Kidney (tissue), 22 donors: ENCODE measurements around the gene URGCP. TPM values are rescaled to one million over a fixed set of nuclear protein-coding genes. Genes with fewer than 3 reads are reported as not detected.

Source experiments
- DNase-seq, 5 donors: peaks; one replicate each; pipeline ENCODE4 v3.0.0-alpha.2; 2013 to 2020
- FAIRE-seq: peaks from 2 replicates; lab custom pipeline; 2012; peaks lifted over from hg19 to GRCh38; lab: Jason Lieb, UNC
- H3K27ac ChIP-seq, 2 donors: one replicate each; pipeline ENCODE4 v1.7.0; 2013; ENCODE audit warnings: low read depth in 2 of 2, low read length in 2 of 2, inconsistent platforms in 1 of 2
- H3K27me3 ChIP-seq: one replicate; pipeline ENCODE4 v1.7.1; 2013; ENCODE audit warnings: low read length, inconsistent platforms; ENCODE audit not compliant: control insufficient read depth, insufficient read depth
- H3K36me3 ChIP-seq, 3 donors: one replicate each; pipeline versions ENCODE4 v1.7.0 to v1.7.1; 2013; ENCODE audit warnings: low read length in 3 of 3, control low read depth in 1 of 3, inconsistent platforms in 1 of 3; ENCODE audit not compliant: insufficient read depth in 3 of 3, control insufficient read depth in 2 of 3
- H3K4me1 ChIP-seq, 3 donors: one replicate each; pipeline versions ENCODE4 v1.7.0 to v1.7.1; 2013; ENCODE audit warnings: low read length in 3 of 3, inconsistent platforms in 1 of 3, low read depth in 1 of 3; ENCODE audit not compliant: control insufficient read depth in 2 of 3, insufficient read depth in 2 of 3
- H3K4me3 ChIP-seq, 3 donors: one replicate each; pipeline versions ENCODE4 v1.7.0 to v1.8.1; 2013; ENCODE audit warnings: low read length in 3 of 3, control low read depth in 1 of 3, inconsistent platforms in 1 of 3
- H3K9ac ChIP-seq, 3 donors: one replicate each; pipeline versions ENCODE4 v1.7.0 to v1.7.1; 2013; ENCODE audit warnings: low read length in 3 of 3, control low read depth in 1 of 3, inconsistent platforms in 1 of 3
- H3K9me3 ChIP-seq, 3 donors: one replicate each; pipeline versions ENCODE4 v1.7.0 to v1.7.1; 2013; ENCODE audit warnings: low read length in 3 of 3, control low read depth in 1 of 3, inconsistent platforms in 1 of 3; ENCODE audit not compliant: control insufficient read depth in 2 of 3, insufficient read depth in 1 of 3
- CTCF ChIP-seq: IDR thresholded peaks from 3 replicates; pipeline ENCODE4 v1.5.1; 2012; ENCODE audit warnings: mild to moderate bottlenecking, moderate library complexity, borderline replicate concordance; ENCODE audit not compliant: insufficient read depth; ENCODE audit errors: extremely low read depth
- intact Hi-C: fragments of 100-400 bp; cut with DNase I; formaldehyde crosslinking; loops from one replicate; pipeline ENCODE4 v1.11.1; 2022
- long read RNA-seq, 10 donors: library from polyadenylated mRNA in 1 of 10; unstranded in 1 of 10; transcript quantifications; one replicate each; pipeline ENCODE4 v2.0.0 and lab custom pipeline, GENCODE V29; 2021 to 2026
- polyA plus RNA-seq: library from polyadenylated mRNA; stranded (reverse); fragments of 350-450 nt; fragmentation: Illumina TruSeq; extraction: RNeasy Lipid Tissue Mini Kit (QIAGEN cat#74804); gene quantifications from one replicate; pipeline ENCODE4 v1.2.3, GENCODE V29; 2014; ENCODE audit warnings: low read depth, low replicate concordance; ENCODE audit not compliant: insufficient read depth
- total RNA-seq: library from RNA; stranded (reverse); fragmentation: NEBNext Ultra II Directional; extraction: Animal tissue kit (Norgen Biotek cat#: 25700); gene quantifications from one replicate; pipeline ENCODE4 v1.2.1, GENCODE V29; 2021
- donor health status: control.
- donor health status: control.
- donor health status: control.
- donor health status: control.
- donor health status: control.
- donor health status: DM: yes; HTN: yes; CAD: no.
- donor health status: Normal renal cell carcinoma (clear cell type).

Gene URGCP
- 41.0 TPM for total RNA-seq
- 32.9 TPM for polyA plus RNA-seq
- long read RNA-seq, donor 1, full-length matches to known transcripts = 7 of 7 reads
- long read RNA-seq, donor 1, partial matches to known transcripts = 0 of 7 reads
- long read RNA-seq, donor 1, other reads (novel, unspliced or antisense) = 0 of 7 reads
- long read RNA-seq, donor 2, full-length matches to known transcripts = 11 of 11 reads
- long read RNA-seq, donor 2, partial matches to known transcripts = 0 of 11 reads
- long read RNA-seq, donor 2, other reads (novel, unspliced or antisense) = 0 of 11 reads
- long read RNA-seq, donor 3, full-length matches to known transcripts = 5 of 5 reads
- long read RNA-seq, donor 3, partial matches to known transcripts = 0 of 5 reads
- long read RNA-seq, donor 3, other reads (novel, unspliced or antisense) = 0 of 5 reads
- long read RNA-seq, donor 4, full-length matches to known transcripts = 9 of 9 reads
- long read RNA-seq, donor 4, partial matches to known transcripts = 0 of 9 reads
- long read RNA-seq, donor 4, other reads (novel, unspliced or antisense) = 0 of 9 reads
- long read RNA-seq, donor 5 = 0 reads
- long read RNA-seq, donor 6, full-length matches to known transcripts = 4 of 4 reads
- long read RNA-seq, donor 6, partial matches to known transcripts = 0 of 4 reads
- long read RNA-seq, donor 6, other reads (novel, unspliced or antisense) = 0 of 4 reads
- long read RNA-seq, donor 7, full-length matches to known transcripts = 34 of 50 reads
- long read RNA-seq, donor 7, partial matches to known transcripts = 1 of 50 reads
- long read RNA-seq, donor 7, other reads (novel, unspliced or antisense) = 15 of 50 reads
- long read RNA-seq, donor 8, full-length matches to known transcripts = 6 of 6 reads
- long read RNA-seq, donor 8, partial matches to known transcripts = 0 of 6 reads
- long read RNA-seq, donor 8, other reads (novel, unspliced or antisense) = 0 of 6 reads
- long read RNA-seq, donor 9, full-length matches to known transcripts = 3 of 3 reads
- long read RNA-seq, donor 9, partial matches to known transcripts = 0 of 3 reads
- long read RNA-seq, donor 9, other reads (novel, unspliced or antisense) = 0 of 3 reads
- long read RNA-seq, donor 10, full-length matches to known transcripts = 5 of 12 reads
- long read RNA-seq, donor 10, partial matches to known transcripts = 0 of 12 reads
- long read RNA-seq, donor 10, other reads (novel, unspliced or antisense) = 7 of 12 reads

DNA sequence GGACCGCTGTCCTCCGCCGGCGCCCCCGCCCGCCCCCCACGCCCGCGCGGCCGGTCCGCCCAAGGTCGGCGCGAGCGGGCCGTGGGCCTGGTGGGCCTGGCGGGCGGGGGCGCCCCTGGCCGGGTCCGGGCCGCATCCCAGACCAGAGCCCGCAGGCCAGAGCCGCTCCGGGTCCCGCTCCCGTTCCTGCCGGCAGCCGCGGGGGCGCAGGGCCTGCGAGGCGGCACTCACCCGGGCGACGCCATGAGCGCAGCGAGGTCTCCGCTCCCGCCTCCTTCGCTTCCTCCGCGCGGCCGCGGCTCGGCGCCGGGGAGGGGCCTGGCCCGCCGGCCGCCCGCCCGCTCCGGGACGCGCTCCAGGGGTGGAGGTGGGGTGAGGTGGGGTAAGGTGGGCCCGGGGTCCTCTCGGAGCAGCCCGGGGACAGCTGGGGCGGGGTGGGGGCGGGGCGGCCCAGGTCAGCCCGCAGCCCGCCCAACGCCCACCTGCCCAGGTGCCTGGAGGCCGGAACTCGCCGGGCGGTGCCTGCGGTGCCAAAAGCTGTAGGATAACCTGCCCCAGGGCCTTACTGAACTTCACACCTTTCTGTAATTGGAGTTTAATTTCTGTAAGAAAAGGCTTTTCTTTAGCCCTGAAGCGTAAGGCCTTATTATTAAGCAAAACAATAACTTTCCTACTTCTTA lies at the start of gene URGCP:
Gene URGCP, minus strand, starts transcription at position 266 of the 680 bp plus-strand sequence. Its CDS starts 21 bp downstream, at position 245.
- TF ChIP-seq CTCF = no peak
- FAIRE-seq = no peak
- Histone ChIP-seq H3K4me3 (peak within 1 kb of the TSS; percentile 69 to 82 (median 81)), H3K4me1 (peaks cover 0 to 26% (median 21%) of the 10 kb centered on the region in 3 donors), H3K27me3 (no peaks in the 10 kb centered on the region), H3K9ac (peak within 1 kb of the TSS; percentile 67 to 90 (median 86)), H3K27ac (peak within 1 kb of the TSS; percentile 89 to 92), H3K36me3 (peaks cover 0 to 2% (median 0%) of the 10 kb centered on the region in 3 donors), H3K9me3 (no peaks in the 10 kb centered on the region)
- peak; percentile 51 to 88 (median 69) for DNase-seq
- intact Hi-C loops = no loop called here

DNA sequence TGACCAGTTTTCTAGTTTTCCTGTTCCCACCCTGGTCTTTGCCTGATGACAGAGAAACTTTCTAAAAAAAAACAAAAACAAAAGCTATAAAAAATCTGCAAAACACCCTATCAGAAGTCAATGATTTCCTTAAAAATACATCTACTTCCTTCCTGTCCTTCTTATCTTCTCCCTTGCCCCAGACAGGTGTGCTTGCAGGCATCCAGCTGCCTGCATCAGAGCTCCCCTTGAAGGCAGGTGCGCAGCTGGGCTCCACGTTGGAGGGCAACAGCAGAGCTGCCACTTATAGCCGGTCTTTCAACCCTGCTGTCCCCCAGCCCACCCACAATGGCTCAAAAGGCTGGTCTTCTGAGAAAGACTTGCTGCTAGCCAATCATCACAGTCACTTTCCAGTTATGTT lies 49.6 kb upstream of the URGCP start:
- FAIRE-seq = no peak
- H3K9me3 ChIP-seq = no peaks in the 10 kb centered on the region
- no peak overlapping the region for H3K9ac ChIP-seq
- H3K4me3 ChIP-seq = no peak overlapping the region
- DNase-seq = no peak
- no peaks in the 10 kb centered on the region for H3K4me1 ChIP-seq
- no peak for TF ChIP-seq CTCF
- no peaks in the 10 kb centered on the region for H3K27me3 ChIP-seq
- intact Hi-C loops = no loop called here
- no peak overlapping the region for H3K27ac ChIP-seq
- peaks cover 3 to 8% (median 3%) of the 10 kb centered on the region in 3 donors for H3K36me3 ChIP-seq

DNA sequence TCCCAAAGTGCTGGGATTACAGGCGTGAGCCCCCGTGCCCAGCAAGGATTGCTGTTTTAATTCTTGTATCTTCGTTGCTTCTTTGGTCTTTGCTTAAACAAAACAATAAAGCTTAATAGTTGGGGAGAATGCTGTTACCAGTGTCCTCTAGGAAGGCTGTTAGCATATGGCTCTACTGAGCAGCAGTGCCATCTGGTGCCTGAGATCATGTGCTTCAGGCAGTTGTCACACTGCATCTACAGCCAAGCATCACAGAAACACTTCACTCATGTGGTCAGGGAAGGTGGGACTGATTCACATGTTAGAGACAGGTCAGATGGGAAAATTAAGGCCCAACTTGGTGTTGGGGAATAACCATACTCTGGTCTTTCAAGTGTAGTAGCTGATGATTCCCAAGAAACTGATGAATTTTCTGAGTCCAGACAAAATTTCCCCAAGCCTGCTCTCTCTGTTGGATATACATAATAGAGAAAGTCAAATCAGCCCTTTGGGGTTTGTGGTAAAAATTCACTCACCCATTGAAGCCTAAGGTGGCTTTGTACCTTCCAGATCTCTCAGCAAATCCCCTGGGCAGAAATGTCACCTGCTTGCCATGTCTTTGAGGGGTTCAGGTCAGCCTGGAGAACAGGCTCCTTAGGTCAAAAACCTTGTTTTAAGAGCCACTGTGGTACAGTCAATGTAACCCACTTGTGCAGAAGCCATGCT lies 48.3 kb upstream of the URGCP start:
- peak; percentile 42 for TF ChIP-seq CTCF

More for the DNA sequence above, 48.3 kb upstream of the URGCP start:
- Histone ChIP-seq H3K27me3 (no peaks in the 10 kb centered on the region), H3K9me3 (no peaks in the 10 kb centered on the region), H3K36me3 (peaks cover 3 to 15% (median 11%) of the 10 kb centered on the region in 3 donors), H3K4me1 (no peaks in the 10 kb centered on the region), H3K4me3 (no peak overlapping the region), H3K9ac (no peak overlapping the region), H3K27ac (no peak overlapping the region)
- DNase-seq (peak in 3 of 5 donors; percentile 24 to 61 (median 31)), FAIRE-seq (no peak)
- intact Hi-C loops = no loop called here
